Fibroblast of the conjunctiva (primary cell): Measurements from ENCODE around the gene ELMO3.
A peak's percentile ranks its signal among the peaks of the same experiment; 100 is the strongest.

ENCODE experiments used
- DNase-seq: peaks from one replicate; pipeline ENCODE4 v3.0.0-alpha.2; 2010; ENCODE audit warnings: low read depth

Gene ELMO3

DNA sequence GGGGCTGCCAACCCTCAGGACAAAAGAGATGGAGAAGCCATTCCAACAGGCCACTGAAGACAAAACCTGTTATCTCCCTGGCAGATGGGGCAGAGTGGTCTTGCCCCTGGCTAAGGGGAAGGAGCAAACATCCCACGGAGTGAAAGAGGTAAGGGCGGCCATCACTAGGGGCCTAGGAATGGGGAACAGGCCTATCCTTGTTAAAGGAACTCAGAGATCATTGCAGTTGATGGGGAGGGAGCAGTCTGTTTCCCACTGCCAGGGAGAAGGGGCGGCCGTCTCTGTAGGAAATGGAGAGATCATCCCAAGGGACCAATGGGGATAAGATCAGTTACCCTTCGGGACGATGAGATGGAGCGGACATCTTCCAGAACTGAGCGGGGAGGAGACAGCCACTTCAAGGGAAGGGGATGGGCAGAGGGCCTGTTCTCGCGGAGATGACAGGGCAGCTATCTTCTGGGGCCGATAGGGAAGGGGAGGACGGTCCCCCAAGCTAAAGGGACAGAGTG lies 27.4 kb downstream of the ELMO3 start:
- no peak for DNase-seq

- DNase-seq: peak; percentile 96
These were observed 28.1 kb downstream of the ELMO3 start, which contains the start of gene TMEM208 for GRCh38 chr16:67226804-67227566. TSS of gene TMEM208 (plus strand) at chr16:67227130. CDS start at chr16:67227219, 89 bp downstream.

- DNase-seq: no peak
These were observed 28.6 kb downstream of the ELMO3 start for GRCh38 chr16:67227567-67227921.

- no peak for DNase-seq
These were observed 29.3 kb downstream of the ELMO3 start for GRCh38 chr16:67228034-67228785.

GRCh38 chr16:67228905-67229304 lies 30.0 kb downstream of the ELMO3 start:
- no peak for DNase-seq

DNA sequence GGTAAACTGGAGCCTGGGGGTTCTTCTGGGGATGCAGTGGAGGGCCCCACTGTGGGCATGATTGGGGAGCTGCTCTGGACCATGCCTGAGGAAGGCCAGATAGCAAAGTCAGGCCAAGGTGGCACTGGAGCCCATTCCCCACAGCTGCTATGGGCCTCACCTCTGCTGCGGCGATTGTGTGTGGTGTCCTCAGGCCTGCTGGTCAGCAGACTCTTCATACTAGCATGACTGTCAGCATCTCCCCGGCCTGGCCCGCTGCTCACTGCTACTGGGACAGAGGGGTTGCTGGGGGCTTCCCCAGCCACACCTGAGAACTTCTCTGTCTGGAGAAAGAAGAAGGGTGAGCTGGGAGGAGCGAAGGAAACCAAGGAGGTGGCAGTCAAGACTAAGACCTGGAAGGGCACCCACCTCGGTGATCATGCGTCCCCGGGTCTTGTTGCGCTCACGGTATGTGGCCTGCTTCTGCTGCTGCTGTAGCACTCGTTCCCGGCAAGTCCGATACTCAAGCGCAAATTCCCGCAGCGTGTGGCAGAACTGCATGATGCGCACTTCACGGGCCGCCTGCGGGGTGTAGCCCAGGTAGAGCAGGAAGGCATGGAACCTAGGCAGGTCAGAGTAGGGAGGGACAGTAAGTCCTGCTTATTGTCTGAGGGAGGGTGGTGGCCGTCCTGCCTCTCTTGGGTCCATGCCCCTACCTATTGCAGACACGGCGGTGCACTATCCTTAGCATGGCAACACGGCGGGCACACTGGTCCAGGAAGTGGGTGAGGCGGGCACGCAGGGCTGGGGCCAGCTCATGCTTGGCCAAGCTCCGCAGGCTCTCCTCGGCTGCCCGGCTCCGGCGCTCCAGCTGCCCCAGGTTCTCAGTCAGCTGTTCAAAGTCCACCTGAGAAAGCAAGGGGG lies 31.2 kb downstream of the ELMO3 start:
- DNase-seq: no peak

- DNase-seq: no peak
These were observed 32.1 kb downstream of the ELMO3 start for GRCh38 chr16:67230809-67231660.

GRCh38 chr16:67233596-67233995 lies 34.7 kb downstream of the ELMO3 start:
- no peak for DNase-seq

- DNase-seq: no peak
These were observed 35.3 kb downstream of the ELMO3 start for GRCh38 chr16:67234180-67234597.

- DNase-seq: no peak
These were observed 37.1 kb downstream of the ELMO3 start for GRCh38 chr16:67235816-67236562.

DNA sequence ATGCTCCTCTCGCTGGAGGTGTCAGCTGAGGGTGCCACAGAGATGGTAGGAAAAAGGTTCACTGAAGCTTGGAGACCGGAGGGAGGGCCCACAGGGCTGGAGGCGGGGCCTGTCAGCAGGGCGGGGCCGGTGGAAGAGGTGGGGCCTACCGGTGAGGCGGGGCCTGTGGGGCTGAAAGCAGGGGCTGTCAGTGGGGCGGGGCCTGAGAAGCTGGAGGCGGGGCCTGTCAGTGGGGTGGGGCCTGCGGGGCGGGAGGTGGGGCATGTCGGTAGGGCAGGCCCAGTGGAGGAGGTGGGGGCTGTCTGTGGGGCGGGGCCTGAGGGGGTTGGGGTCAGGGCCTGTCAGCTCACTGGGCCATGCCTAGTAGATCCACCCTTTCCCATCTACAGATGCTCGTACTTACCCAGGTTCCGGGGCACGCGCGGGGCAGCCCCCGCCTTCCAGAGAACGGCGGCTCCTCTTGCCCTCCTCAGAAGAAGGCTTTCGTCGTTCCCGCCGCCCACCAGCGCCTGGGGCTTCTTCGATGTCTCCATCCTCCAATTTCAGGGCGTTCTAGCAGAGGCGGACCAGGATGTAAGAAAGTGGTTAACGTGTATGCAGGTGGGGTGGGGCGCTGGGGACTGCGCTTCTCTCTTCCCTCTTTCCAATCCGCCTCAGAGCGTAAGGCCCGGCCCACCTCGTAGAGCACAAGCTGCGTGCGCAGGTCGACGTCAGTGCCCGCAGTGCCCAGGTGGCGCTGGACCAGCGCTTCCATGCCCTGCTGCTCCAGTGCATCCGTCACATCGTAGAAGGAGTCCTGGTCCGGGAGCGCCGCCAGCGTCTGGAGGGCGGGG lies 37.8 kb downstream of the ELMO3 start:
- DNase-seq: peak; percentile 31

GRCh38 chr16:67237396-67238277 lies 38.7 kb downstream of the ELMO3 start:
- no peak for DNase-seq

GRCh38 chr16:67238278-67238575 lies 39.3 kb downstream of the ELMO3 start:
- DNase-seq: no peak

- DNase-seq: no peak
These were observed 40.0 kb downstream of the ELMO3 start for GRCh38 chr16:67238806-67239470.

GRCh38 chr16:67240506-67240905 lies 41.6 kb downstream of the ELMO3 start:
- DNase-seq: no peak

DNA sequence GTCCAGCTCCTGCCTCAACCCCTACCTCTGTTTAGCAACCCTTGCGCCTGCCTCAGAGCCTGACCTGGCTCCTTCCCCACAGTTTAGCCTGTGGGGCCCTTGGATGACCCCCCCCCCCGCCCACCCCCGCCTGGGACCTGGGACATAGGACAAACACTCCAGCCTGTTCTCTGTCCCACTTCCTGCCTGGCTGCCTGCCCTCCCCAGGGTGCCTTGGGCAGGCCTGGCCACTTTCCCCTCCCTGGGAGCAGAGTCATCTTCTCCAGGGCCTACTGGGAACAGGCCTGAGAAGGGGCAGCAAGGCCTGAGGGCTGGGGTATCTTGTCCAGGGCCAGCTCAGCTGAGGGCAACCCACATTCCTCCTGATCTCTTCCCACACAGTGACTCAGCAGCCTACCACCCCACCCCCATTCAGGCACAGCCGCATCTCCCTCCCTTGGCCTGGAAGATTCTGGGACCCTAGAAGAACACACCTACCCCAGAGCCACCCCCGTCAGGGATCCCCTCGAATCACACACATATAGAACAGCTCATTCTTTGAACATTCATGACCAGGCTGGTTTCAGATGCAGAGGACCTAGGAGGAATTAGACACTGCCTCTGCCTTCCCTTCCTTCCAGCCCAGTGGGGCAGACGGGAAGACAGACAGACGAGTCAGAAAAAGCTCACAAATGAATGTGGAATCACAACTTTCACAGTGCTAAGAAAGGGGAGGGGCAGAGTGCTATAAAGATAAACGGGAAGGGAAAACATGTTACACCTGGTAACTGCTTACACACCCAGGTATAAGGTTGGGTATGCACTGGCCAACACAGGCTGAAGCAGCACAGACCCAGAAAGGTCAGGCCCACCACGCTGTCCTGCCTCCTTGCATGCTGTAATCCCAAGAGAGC lies 42.3 kb downstream of the ELMO3 start:
- peak; percentile 41 for DNase-seq

GRCh38 chr16:67242138-67242730 lies 43.3 kb downstream of the ELMO3 start:
- DNase-seq: no peak
